Astrocyte (in vitro differentiated cells and primary cell): ENCODE data around the gene AMDHD1.

Experiments used
- CTCF ChIP-seq: IDR thresholded peaks from 2 replicates; pipeline ENCODE4 v1.5.1; 2011; ENCODE audit warnings: low read depth, mild to moderate bottlenecking, inconsistent platforms, low read length, moderate library complexity; ENCODE audit not compliant: insufficient read depth
- EZH2 ChIP-seq: IDR thresholded peaks from 2 replicates; pipeline ENCODE4 v1.6.1; 2012; ENCODE audit warnings: mild to moderate bottlenecking, low read length, inconsistent platforms; ENCODE audit not compliant: insufficient read depth

- TF ChIP-seq CTCF: no peak
- TF ChIP-seq EZH2: no peak
These were observed 43.8 kb downstream of the AMDHD1 start for GRCh38 chr12:95986635-95987570.
